ENCODE data around the gene NME1.
A peak's percentile ranks its signal among the peaks of the same experiment; 100 is the strongest.
"Not testable (repeated sequence)": the region's sequence is repeated elsewhere in the genome, so short reads cannot be mapped to it uniquely, and the experiment has no call there.

The NME1 gene

GRCh38 chr17:51153210-51154072 is at the start of gene NME1:
TSS of gene NME1 (plus strand) at chr17:51153559. CDS start at chr17:51155655, 2,096 bp downstream.
- peak; percentile 96 for DNase-seq

GRCh38 chr17:51107778-51108177 is 45.6 kb upstream of the NME1 start:
- no peak for DNase-seq

GRCh38 chr17:51112303-51113222 is 40.8 kb upstream of the NME1 start:
- not testable (repeated sequence) for DNase-seq

GRCh38 chr17:51115179-51115578 is 38.2 kb upstream of the NME1 start:
- no peak for DNase-seq

GRCh38 chr17:51118330-51119195 is 34.8 kb upstream of the NME1 start:
- no peak for DNase-seq

- DNase-seq, result peak; percentile 62
Observed at GRCh38 chr17:51119415-51120356, 33.7 kb upstream of the NME1 start.

GRCh38 chr17:51120357-51120738 is 33.0 kb upstream of the NME1 start:
- DNase-seq, result no peak

GRCh38 chr17:51120739-51121619 is 32.4 kb upstream of the NME1 start, which contains the start of gene SPAG9:
TSS of gene SPAG9 (minus strand) at chr17:51120868. CDS start at chr17:51120656, 212 bp downstream.
- DNase-seq, result peak; percentile 95

- DNase-seq, result peak; percentile 95
Observed at GRCh38 chr17:51121620-51122472, 31.5 kb upstream of the NME1 start.

- peak; percentile 29 for DNase-seq
Observed at GRCh38 chr17:51122473-51123115, 30.8 kb upstream of the NME1 start.

GRCh38 chr17:51124640-51125503 is 28.5 kb upstream of the NME1 start:
- no peak for DNase-seq

- peak; percentile 15 for DNase-seq
Observed at GRCh38 chr17:51128076-51128475, 25.3 kb upstream of the NME1 start.

GRCh38 chr17:51132964-51133319 is 20.4 kb upstream of the NME1 start:
- DNase-seq, result no peak

- no peak for DNase-seq
Observed at GRCh38 chr17:51133365-51133764, 20.0 kb upstream of the NME1 start.

GRCh38 chr17:51135956-51136355 is 17.4 kb upstream of the NME1 start:
- DNase-seq, result no peak

GRCh38 chr17:51142597-51142996 is 10.8 kb upstream of the NME1 start:
- DNase-seq, result no peak

- DNase-seq, result no peak
Observed at GRCh38 chr17:51144266-51145022, 8.9 kb upstream of the NME1 start.

Data from stimulated activated CD4-positive, alpha-beta T cell treated with anti-CD3 and anti-CD28 coated beads, Interleukin-15, amount 100 ng/mL, for 24 hours (primary cell).